MM.1S (cell line): ENCODE results near the gene SMARCA4.

Experiments
- EZH2 ChIP-seq: fragments of 300-600 bp; sonication (generic); optimal IDR thresholded peaks from 2 replicates; pipeline ENCODE3; 2017; ENCODE audit warnings: low read depth, mild to moderate bottlenecking, antibody characterized with exemption, low read length, mixed read lengths
- TF ChIP-seq, protein P1 (sequence below): fragments of 300-600 bp; sonication (generic); IDR thresholded peaks from 2 replicates; pipeline ENCODE4 v1.5.1; 2016; ENCODE audit warnings: antibody characterized with exemption, low read length, mixed read lengths

DNA sequence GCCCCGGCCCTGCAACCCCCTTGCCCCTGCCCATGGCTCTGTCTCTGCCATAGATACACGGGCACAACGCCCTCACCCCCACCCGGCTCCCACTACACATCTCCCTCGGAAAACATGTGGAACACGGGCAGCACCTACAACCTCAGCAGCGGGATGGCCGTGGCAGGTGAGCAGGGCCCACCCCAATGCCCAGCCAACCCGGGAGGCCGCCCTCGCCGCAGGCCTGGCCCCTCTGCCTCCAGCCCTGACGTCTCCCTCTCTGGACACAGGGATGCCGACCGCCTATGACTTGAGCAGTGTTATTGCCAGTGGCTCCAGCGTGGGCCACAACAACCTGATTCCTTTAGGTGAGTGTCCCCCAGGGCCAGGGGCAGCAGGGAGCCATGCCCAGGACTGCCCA lies 40.0 kb upstream of the SMARCA4 start:
- TF ChIP-seq, protein P1, sequence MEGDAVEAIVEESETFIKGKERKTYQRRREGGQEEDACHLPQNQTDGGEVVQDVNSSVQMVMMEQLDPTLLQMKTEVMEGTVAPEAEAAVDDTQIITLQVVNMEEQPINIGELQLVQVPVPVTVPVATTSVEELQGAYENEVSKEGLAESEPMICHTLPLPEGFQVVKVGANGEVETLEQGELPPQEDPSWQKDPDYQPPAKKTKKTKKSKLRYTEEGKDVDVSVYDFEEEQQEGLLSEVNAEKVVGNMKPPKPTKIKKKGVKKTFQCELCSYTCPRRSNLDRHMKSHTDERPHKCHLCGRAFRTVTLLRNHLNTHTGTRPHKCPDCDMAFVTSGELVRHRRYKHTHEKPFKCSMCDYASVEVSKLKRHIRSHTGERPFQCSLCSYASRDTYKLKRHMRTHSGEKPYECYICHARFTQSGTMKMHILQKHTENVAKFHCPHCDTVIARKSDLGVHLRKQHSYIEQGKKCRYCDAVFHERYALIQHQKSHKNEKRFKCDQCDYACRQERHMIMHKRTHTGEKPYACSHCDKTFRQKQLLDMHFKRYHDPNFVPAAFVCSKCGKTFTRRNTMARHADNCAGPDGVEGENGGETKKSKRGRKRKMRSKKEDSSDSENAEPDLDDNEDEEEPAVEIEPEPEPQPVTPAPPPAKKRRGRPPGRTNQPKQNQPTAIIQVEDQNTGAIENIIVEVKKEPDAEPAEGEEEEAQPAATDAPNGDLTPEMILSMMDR = no peak
- no peak for TF ChIP-seq EZH2
